ENCODE measurements around the gene WNT3. TPM values are rescaled to one million over a fixed set of nuclear protein-coding genes. Genes with fewer than 3 reads are reported as not detected.

Gene WNT3
- total RNA-seq, 2 donors from 2014 or later, result 0.44 to 1.2 TPM

- H3K27me3 ChIP-seq, result peaks cover 0 to 3% of the 10 kb centered on the region in 2 donors
- DNase-seq (ENCODE audit: low spot score), result no peak
- no peak overlapping the region for H3K4me3 ChIP-seq
- H3K27ac ChIP-seq, result no peak overlapping the region
- no peaks in the 10 kb centered on the region for H3K4me1 ChIP-seq
- H3K36me3 ChIP-seq, result no peaks in the 10 kb centered on the region
- H3K9me3 ChIP-seq, result no peaks in the 10 kb centered on the region
- TF ChIP-seq, protein P1, sequence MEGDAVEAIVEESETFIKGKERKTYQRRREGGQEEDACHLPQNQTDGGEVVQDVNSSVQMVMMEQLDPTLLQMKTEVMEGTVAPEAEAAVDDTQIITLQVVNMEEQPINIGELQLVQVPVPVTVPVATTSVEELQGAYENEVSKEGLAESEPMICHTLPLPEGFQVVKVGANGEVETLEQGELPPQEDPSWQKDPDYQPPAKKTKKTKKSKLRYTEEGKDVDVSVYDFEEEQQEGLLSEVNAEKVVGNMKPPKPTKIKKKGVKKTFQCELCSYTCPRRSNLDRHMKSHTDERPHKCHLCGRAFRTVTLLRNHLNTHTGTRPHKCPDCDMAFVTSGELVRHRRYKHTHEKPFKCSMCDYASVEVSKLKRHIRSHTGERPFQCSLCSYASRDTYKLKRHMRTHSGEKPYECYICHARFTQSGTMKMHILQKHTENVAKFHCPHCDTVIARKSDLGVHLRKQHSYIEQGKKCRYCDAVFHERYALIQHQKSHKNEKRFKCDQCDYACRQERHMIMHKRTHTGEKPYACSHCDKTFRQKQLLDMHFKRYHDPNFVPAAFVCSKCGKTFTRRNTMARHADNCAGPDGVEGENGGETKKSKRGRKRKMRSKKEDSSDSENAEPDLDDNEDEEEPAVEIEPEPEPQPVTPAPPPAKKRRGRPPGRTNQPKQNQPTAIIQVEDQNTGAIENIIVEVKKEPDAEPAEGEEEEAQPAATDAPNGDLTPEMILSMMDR (IDR thresholded peaks at IDR 0.05), result no peak
These were observed 9.4 kb downstream of the WNT3 start for GRCh38 chr17:46809110-46809571.

DNA sequence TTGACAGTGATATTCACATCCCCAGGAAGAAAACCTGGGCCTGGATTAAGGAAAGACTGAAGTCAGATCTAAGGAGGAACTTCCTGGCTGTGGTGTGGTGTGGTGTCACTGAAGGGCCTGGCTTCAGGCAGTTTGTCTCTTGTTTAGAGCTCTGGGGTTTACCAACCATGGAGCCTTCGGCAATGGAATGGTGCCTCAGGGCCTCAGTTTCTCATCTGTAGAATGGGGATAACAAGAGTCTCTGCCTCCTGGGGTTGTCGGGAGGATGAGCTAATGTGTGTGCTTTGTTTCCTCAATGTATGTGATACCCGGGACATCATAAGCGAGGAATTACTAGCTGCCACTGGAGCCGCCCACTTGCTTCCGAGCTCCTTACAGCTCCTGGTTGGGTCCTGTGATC lies 12.7 kb downstream of the WNT3 start:
- H3K36me3 ChIP-seq, result no peaks in the 10 kb centered on the region
- H3K4me3 ChIP-seq, result no peak overlapping the region
- no peaks in the 10 kb centered on the region for H3K27me3 ChIP-seq
- no peaks in the 10 kb centered on the region for H3K9me3 ChIP-seq
- no peak overlapping the region for H3K27ac ChIP-seq
- no peaks in the 10 kb centered on the region for H3K4me1 ChIP-seq
- TF ChIP-seq, protein P1 (IDR thresholded peaks at IDR 0.05), result no peak
- DNase-seq (ENCODE audit: low spot score), result no peak

- Histone ChIP-seq H3K36me3 (no peaks in the 10 kb centered on the region), H3K27ac (no peak overlapping the region), H3K4me1 (no peaks in the 10 kb centered on the region), H3K27me3 (no peaks in the 10 kb centered on the region), H3K9me3 (no peaks in the 10 kb centered on the region), H3K4me3 (no peak overlapping the region)
- no peak for DNase-seq (ENCODE audit: low spot score)
- TF ChIP-seq, protein P1 (IDR thresholded peaks at IDR 0.05), result no peak
These were observed 14.9 kb downstream of the WNT3 start for GRCh38 chr17:46803544-46803943.

- no peak overlapping the region for H3K27ac ChIP-seq
- no peaks in the 10 kb centered on the region for H3K36me3 ChIP-seq
- H3K9me3 ChIP-seq, result no peaks in the 10 kb centered on the region
- no peaks in the 10 kb centered on the region for H3K27me3 ChIP-seq
- TF ChIP-seq, protein P1 (IDR thresholded peaks at IDR 0.05), result no peak
- no peaks in the 10 kb centered on the region for H3K4me1 ChIP-seq
- H3K4me3 ChIP-seq, result no peak overlapping the region
- DNase-seq (ENCODE audit: low spot score), result no peak
These were observed 15.7 kb downstream of the WNT3 start for GRCh38 chr17:46802800-46803199.

- H3K36me3 ChIP-seq, result no peaks in the 10 kb centered on the region
- H3K27me3 ChIP-seq, result no peaks in the 10 kb centered on the region
- TF ChIP-seq, protein P1 (IDR thresholded peaks at IDR 0.05), result no peak
- H3K27ac ChIP-seq, result no peak overlapping the region
- H3K9me3 ChIP-seq, result no peaks in the 10 kb centered on the region
- H3K4me1 ChIP-seq, result no peaks in the 10 kb centered on the region
- H3K4me3 ChIP-seq, result no peak overlapping the region
- DNase-seq (ENCODE audit: low spot score), result no peak
These were observed 17.9 kb downstream of the WNT3 start for GRCh38 chr17:46800573-46800972.

DNA sequence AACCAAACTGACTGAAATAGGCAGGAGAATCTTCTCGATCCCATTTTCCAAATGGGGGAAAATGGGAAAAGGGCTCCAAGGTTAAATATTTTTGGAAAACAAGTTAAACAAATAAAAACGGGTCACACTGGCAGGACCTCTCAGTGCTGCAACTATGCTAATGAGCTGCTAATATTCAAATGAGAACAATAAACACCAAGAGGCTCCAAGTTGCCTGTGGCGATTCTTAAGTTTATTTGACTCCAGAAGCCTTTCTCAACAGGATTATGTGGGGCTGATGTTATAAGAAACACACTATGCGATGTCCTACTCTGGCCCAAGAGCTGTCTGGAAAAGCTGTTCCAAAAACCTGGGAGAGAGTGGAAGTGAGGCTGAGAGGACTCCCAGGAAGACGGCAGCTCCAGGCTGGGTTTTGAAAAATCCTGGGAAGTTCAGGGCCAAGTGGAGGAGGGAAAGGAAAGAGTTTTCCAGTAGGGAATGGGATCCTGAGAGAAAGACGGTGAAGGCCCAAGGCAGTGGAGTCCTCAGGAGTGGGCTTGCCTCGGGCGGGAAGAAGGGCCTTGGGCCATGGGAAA lies 21.4 kb downstream of the WNT3 start:
- H3K36me3 ChIP-seq, result no peaks in the 10 kb centered on the region

More for the DNA sequence above, 21.4 kb downstream of the WNT3 start:
- no peak for DNase-seq (ENCODE audit: low spot score)
- H3K27me3 ChIP-seq, result no peaks in the 10 kb centered on the region
- H3K27ac ChIP-seq, result no peak overlapping the region
- no peaks in the 10 kb centered on the region for H3K9me3 ChIP-seq
- H3K4me3 ChIP-seq, result no peak overlapping the region
- TF ChIP-seq, protein P1 (IDR thresholded peaks at IDR 0.05), result no peak
- H3K4me1 ChIP-seq, result no peaks in the 10 kb centered on the region

Data from right atrium auricular region (tissue), 2 donors.